Activated CD8-positive, alpha-beta memory T cell treated with anti-CD3 and anti-CD28 coated beads, Interleukin-2, amount 50 U/mL, for 48 hours (primary cell): Measurements from ENCODE around the gene RBBP7.

Experiments used
- DNase-seq: peaks from one replicate; pipeline ENCODE4 v3.0.0-alpha.2; 2020

RBBP7 gene

DNA sequence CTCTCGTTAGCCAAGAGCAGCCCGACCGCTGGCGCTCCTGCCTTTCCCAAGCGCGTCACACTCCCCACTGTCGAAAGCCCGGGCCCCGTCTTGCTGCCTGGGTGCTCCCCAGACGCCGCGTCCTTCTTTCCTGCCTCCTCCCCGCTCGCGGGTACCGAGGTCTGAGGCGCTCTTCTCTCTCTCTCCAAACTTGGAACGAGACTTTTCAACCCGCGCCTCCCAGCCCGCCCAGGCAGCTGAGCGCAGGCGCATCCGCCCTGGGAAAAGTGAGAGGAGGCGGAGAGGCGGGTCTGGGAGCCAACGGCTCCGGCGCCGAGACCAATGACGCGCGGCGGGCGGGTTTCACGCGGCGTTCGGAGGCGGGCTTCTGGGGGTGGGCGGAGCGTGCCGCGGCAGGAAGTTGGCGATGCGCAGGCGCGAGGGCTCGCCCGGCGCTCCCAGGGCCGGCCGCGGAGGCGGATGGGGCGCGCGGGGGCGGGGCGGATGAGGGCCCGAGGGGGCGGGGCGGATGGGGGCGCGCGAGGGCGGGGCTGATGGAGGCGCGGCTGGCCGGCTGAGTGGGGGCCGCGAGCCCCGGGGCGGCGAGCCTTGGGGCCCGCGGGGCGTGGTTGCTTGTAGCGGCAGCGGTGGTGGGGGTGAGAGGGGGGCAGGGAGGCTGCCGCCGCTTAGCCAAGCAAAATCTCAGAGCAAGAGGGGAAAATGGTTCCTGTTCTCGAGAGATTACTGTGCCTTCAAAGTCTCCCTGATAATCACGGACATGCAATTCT lies at the start of gene RBBP7:
Gene RBBP7, minus strand, starts transcription at position 268 of the 767 bp plus-strand sequence. CDS start 309 bp downstream, outside the sequence.
- DNase-seq, result peak; percentile 93

DNA sequence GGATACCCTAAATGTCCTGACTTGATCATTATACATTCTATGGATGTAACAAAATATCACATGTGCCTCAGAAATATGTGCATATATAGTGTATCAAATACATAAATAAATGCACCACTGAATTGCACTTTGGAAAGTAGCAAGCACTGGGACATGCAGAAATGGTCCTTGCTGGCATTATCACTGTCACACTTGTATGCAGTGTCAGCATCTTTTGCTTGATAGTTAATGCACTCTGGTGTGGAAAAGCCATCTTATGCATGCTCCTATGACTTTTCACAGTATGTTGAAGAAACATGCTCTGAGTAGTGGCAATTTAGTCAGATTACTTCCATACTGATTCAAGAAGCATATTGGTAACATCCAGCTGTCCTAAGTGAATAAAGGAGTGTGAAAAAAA lies 48.8 kb upstream of the RBBP7 start:
- DNase-seq, result no peak

- no peak for DNase-seq
Observed at GRCh38 chrX:16917120-16917519, 47.0 kb upstream of the RBBP7 start.

GRCh38 chrX:16916561-16916960 lies 46.4 kb upstream of the RBBP7 start:
- DNase-seq, result no peak

- no peak for DNase-seq
Observed at GRCh38 chrX:16914058-16914457, 43.9 kb upstream of the RBBP7 start.

DNA sequence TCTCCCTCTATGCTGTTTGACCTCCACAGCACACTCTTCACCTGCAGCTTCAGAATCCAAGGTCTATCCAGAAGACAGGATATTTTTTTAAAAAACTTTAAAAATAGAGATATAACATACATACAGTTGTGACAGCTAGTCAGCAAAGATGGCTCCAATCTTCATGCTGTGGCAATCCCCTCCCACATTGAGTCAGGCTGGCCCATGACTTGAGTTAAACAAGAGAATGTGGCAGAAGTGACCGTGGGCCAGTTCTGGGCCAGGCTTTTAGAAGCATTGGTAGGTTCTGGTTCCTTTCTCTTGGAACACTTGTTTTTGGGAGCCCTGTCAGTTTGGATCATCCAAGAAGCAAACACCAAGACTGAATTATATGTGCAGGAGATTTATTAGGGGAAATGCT lies 40.2 kb upstream of the RBBP7 start:
- no peak for DNase-seq

DNA sequence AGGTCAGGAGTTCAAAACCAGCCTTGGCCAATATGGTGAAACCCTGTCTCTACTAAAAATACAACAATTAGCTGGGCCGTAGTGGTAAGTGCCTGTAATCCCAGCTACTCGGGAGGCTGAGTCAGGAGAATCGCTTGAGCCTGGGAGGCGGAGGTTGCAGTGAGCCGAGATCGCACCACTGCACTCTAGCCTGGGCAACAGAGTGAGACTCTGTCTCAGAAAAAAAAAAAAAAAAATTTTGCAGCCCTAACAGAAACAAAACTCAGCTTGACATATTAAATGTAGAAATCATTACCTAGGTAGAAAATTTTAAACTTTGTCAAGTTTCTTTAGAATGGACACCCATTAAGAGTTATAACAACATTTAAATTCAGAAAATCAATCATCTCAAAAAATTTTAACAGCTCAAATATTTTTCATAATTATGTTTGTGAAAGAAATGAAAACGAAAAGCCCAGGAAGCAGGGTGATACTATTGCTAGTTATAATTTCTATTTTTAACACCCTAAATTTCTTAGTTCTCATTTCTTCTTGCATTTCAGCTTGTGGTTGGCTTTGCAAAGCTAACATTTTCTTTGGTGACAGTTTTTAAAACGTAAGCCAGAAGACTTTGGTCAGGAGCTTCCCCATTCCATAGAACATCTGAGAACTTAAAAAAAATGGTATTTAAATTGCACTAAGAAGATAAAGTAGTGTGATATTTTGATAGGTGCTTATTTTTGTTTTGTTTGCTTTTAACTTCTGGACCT lies 33.3 kb upstream of the RBBP7 start:
- DNase-seq, result no peak

GRCh38 chrX:16897445-16897844 lies 27.3 kb upstream of the RBBP7 start:
- DNase-seq, result no peak

GRCh38 chrX:16892504-16893362 lies 22.6 kb upstream of the RBBP7 start:
- DNase-seq, result peak; percentile 57

GRCh38 chrX:16885628-16886027 lies 15.5 kb upstream of the RBBP7 start:
- no peak for DNase-seq

DNA sequence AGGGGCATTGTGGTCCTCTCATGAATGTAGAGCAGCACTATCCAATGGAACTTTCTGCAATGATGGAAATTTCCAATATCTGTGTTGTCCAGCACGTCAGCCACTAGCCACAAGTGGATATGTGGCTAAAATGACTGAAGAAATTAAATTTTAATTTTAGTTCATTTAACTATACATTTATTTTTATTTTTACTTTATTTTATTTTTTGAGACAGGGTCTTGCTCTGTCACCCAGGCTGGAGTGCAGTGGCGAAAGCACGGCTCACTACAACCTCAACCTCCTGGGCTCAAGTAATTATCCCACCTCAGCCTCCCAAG lies 13.3 kb upstream of the RBBP7 start:
- DNase-seq, result no peak

DNA sequence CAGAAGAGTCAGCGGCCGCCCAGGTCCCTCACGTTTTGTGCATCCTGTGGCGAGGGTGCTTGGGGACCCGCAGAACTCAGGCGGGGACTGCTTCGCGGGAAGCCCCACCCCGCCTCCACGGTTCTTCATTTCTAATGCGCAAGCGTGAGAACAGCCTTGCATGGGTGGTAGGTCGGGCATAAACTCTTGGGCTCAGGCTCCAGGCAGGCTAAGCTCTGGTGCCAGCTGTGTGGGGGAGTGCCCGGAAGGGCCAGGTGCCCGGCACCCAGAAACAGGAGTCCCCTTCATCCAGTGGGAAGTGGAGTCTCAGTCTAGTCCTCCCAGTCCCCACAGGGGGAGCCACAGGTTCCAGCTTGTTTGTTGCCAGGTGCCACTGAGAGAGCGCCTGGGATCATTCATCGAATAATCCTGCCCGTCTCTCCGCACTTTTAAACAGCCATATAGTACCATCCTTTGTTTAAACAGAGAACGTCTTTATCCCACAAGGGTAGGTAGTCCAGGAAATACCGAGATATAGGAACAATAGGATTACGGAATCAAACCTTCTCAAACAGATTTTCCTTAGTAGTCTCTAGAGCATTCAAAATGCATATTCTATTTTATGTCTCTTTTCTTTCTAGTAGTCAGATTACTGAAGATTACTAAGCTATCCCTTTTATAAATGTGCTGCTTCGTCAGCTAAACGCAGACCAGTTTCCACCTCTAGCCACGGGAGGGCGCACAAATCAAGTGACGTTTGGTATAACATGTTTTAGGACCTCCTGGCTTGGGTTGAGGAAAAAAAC lies 12.7 kb upstream of the RBBP7 start:
- DNase-seq, result peak; percentile 71

- peak; percentile 53 for DNase-seq
Observed at GRCh38 chrX:16882169-16882568, 12.0 kb upstream of the RBBP7 start.

GRCh38 chrX:16876696-16877095 lies 6.5 kb upstream of the RBBP7 start:
- no peak for DNase-seq

DNA sequence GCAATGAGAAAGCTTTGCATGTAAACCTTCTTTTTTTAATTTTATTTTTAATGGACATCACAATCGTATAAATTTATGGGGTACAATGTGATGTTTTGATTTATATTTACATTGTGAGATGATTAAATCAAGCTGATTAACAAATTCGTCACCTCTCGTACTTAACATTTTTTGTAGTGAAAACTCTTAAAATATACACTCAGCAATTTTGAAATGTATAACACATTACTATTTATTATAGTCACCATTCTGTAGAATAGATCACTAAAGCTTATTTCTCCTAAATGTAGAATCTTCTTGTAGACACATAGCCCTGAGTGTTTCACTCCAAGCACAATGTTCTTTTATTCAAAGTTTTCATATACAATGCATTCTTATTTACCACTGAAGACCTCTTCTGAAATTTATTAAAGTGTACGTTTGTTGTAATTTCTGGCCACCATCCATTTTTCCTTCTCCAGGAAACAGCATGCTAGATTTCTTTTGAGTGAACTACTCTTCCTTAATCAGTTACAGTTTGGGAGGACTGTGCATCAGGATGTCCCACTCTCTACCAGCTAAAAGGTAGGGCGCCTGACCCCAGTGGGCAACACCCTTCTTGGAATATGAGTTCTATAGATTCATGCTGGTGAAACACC lies 4.4 kb upstream of the RBBP7 start:
- no peak for DNase-seq

- DNase-seq, result no peak
Observed at GRCh38 chrX:16873106-16873505, 2.9 kb upstream of the RBBP7 start.

DNA sequence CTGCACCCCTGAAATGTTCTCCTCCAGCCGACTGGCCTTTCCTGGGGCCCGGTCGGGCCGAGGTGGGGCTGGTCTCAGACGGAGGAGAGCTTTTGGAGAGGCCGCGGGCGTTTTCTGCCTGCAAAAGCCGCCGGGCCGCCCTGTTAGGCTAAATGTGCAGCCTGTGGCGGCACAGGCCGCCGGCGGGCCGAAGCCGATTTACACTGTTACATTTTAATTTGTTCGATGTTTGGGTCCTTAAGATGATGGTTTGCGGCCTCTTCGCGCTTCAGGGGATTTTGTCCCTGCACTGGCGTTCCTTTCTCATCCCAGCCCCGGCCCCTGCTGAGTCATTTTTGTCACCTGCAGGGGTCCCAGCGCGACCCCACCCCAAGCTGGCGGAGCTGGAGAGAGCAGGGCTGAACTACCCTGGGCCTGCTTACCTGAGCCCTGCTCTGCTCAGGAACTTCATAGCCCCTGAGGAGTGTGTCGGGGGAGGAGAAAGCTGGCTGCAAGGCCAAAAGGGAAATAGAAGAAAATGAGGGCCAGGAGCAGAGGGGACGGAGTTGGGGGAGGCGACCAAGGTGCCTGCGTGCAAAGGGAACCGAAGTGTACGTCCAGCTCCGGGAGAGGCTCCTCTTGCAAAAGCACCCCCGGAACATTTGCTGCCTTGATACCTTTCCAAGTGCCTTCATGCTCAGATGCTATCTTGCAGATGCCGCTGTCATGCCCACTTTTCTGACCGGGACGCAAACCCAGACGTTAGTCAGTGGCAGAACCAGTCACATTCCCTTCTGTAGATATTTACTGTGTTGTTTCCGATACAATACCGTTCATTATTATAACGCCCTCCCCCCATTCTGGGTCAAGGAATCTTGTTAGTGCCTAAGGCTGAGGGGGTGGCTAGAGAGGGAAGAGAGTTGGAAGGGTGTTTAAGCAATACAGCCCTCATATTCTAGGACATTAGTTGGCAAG lies 977 bp upstream of the RBBP7 start:
- DNase-seq, result peak; percentile 58

DNA sequence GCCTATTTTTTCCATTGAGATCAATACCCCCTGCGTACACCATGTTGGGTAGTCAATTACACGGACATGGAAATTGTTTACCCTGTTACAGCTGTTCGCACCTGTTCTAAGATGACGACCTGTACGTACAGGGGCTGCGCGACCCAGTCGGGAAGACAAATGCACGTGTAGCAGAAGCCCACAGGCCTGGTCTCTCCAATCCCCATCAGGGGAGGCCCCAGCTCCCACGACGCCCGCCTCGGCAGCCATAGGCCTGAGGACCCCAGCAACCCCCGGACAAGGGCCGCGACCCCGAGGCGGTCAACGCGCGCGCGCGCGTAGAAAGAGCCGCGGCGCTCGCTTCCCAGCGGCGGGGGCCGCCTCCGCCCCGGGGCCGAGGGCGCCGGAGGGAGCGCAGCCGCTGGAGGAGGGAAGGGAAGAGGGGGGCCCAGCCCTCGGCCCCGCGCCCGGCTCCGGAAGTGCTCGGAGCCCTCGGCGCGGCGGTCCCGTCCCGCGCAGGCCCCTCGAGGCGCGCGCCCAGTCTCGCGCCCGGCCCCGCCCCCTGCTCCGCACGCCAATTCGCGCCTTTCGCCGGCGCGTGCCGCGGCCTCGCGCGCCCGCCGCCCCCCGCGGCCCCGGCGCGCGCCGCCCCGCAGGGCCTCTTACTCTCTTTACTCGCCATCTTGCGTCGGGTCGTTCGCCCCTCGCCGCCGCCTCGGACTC lies 618 bp downstream of the RBBP7 start:
- DNase-seq, result peak; percentile 70

- no peak for DNase-seq
Observed at GRCh38 chrX:16868920-16869319, 1.2 kb downstream of the RBBP7 start.

DNA sequence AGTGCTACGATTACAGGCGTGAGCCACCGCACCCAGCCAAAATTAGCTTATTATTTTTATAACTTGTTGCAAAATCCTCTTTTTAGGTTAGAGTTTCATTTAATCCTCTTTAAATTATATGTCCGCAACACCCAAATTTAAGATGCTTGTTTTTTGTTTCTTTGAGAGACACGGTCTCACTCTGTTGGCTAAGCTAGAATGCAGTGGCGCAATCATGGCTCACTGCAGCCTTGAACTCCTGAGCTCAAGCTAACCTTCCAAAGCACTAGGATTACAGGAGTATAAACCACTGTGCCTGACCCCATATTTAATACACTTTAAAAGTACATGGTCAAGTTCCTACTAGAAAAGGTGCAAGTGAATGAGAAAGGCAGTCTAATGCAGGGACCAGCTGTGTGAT lies 2.2 kb downstream of the RBBP7 start:
- DNase-seq, result no peak
